ENCODE data around the gene HTRA3. TPM values are rescaled to one million over a fixed set of nuclear protein-coding genes. Genes with fewer than 3 reads are reported as not detected.

The HTRA3 gene
- total RNA-seq, 1 donor from 2014 or later = 35.2 TPM

- peaks cover 2% of the 10 kb centered on the region for H3K9me3 Mint-ChIP-seq (ENCODE audit: unreplicated experiment)
- no peak for FAIRE-seq
- H3K9me3 ChIP-seq (ENCODE audit: insufficient read depth, low read depth, low read length) = no peaks in the 10 kb centered on the region
- no peaks in the 10 kb centered on the region for H4K20me1 ChIP-seq (ENCODE audit: insufficient read depth, low read length)
- no peaks in the 10 kb centered on the region for H3K36me3 ChIP-seq (ENCODE audit: insufficient read depth, low read length)
- H3K27me3 Mint-ChIP-seq (ENCODE audit: low read depth, unreplicated experiment) = peaks cover 10% of the 10 kb centered on the region
- H3K4me3 ChIP-seq (ENCODE audit: insufficient read depth, low read depth, low read length) = no peak overlapping the region
- TF ChIP-seq CTCF (IDR thresholded peaks at IDR 0.05; ENCODE audit: insufficient read depth, low read depth, low read length) = no peak
- no peak for TF ChIP-seq EZH2 (IDR thresholded peaks at IDR 0.05; ENCODE audit: insufficient read depth, low read length)
- DNase-seq (ENCODE audit: low read depth) = no peak
- H3K4me3 Mint-ChIP-seq (ENCODE audit: unreplicated experiment) = no peak overlapping the region
- H3K9ac ChIP-seq (ENCODE audit: low read length) = no peak overlapping the region
- H3K27ac Mint-ChIP-seq (ENCODE audit: unreplicated experiment) = no peak overlapping the region
- H3K36me3 Mint-ChIP-seq (ENCODE audit: low read depth, unreplicated experiment) = peaks cover 12% of the 10 kb centered on the region
- no peaks in the 10 kb centered on the region for H3K27me3 ChIP-seq (ENCODE audit: insufficient read depth, low read length)
- no peak overlapping the region for H3K27ac ChIP-seq (ENCODE audit: low read depth, low read length)
- H3K4me1 ChIP-seq (ENCODE audit: insufficient read depth, low read length) = peaks cover 21% of the 10 kb centered on the region
- no peak overlapping the region for H2AFZ ChIP-seq (ENCODE audit: low read depth, low read length)
- peaks cover 24% of the 10 kb centered on the region for H3K4me1 Mint-ChIP-seq (ENCODE audit: low read depth, unreplicated experiment)
- no peaks in the 10 kb centered on the region for H3K79me2 ChIP-seq (ENCODE audit: insufficient read depth, low read length)
- H3K4me2 ChIP-seq (ENCODE audit: low read length) = no peak overlapping the region
Observed at GRCh38 chr4:8282134-8282641, 12.6 kb downstream of the HTRA3 start.

- Mint-ChIP-seq H3K4me3 (ENCODE audit: unreplicated experiment) (no peak overlapping the region), H3K9me3 (ENCODE audit: unreplicated experiment) (peaks cover 2% of the 10 kb centered on the region), H3K4me1 (ENCODE audit: low read depth, unreplicated experiment) (peaks cover 21% of the 10 kb centered on the region), H3K27me3 (ENCODE audit: low read depth, unreplicated experiment) (peaks cover 12% of the 10 kb centered on the region), H3K36me3 (ENCODE audit: low read depth, unreplicated experiment) (peaks cover 15% of the 10 kb centered on the region), H3K27ac (ENCODE audit: unreplicated experiment) (no peak overlapping the region)
- TF ChIP-seq EZH2 (IDR thresholded peaks at IDR 0.05; ENCODE audit: insufficient read depth, low read length) = no peak
- TF ChIP-seq CTCF (IDR thresholded peaks at IDR 0.05; ENCODE audit: insufficient read depth, low read depth, low read length) = no peak
- H3K79me2 ChIP-seq (ENCODE audit: insufficient read depth, low read length) = no peaks in the 10 kb centered on the region
- no peak overlapping the region for H3K4me3 ChIP-seq (ENCODE audit: insufficient read depth, low read depth, low read length)
- no peak overlapping the region for H3K9ac ChIP-seq (ENCODE audit: low read length)
- H3K36me3 ChIP-seq (ENCODE audit: insufficient read depth, low read length) = no peaks in the 10 kb centered on the region
- DNase-seq (ENCODE audit: low read depth) (no peak), FAIRE-seq (no peak)
- no peak overlapping the region for H3K27ac ChIP-seq (ENCODE audit: low read depth, low read length)
- H4K20me1 ChIP-seq (ENCODE audit: insufficient read depth, low read length) = no peaks in the 10 kb centered on the region
- H3K27me3 ChIP-seq (ENCODE audit: insufficient read depth, low read length) = no peaks in the 10 kb centered on the region
- no peak overlapping the region for H2AFZ ChIP-seq (ENCODE audit: low read depth, low read length)
- H3K4me2 ChIP-seq (ENCODE audit: low read length) = no peak overlapping the region
- H3K9me3 ChIP-seq (ENCODE audit: insufficient read depth, low read depth, low read length) = no peaks in the 10 kb centered on the region
- peaks cover 17% of the 10 kb centered on the region for H3K4me1 ChIP-seq (ENCODE audit: insufficient read depth, low read length)
Observed at GRCh38 chr4:8282742-8283141, 13.2 kb downstream of the HTRA3 start.

GRCh38 chr4:8283161-8283560 lies 13.6 kb downstream of the HTRA3 start:
- H3K27ac ChIP-seq (ENCODE audit: low read depth, low read length) = no peak overlapping the region
- Mint-ChIP-seq H3K36me3 (ENCODE audit: low read depth, unreplicated experiment) (peaks cover 18% of the 10 kb centered on the region), H3K27ac (ENCODE audit: unreplicated experiment) (no peak overlapping the region), H3K4me1 (ENCODE audit: low read depth, unreplicated experiment) (peaks cover 17% of the 10 kb centered on the region), H3K27me3 (ENCODE audit: low read depth, unreplicated experiment) (peaks cover 12% of the 10 kb centered on the region), H3K9me3 (ENCODE audit: unreplicated experiment) (peaks cover 2% of the 10 kb centered on the region), H3K4me3 (ENCODE audit: unreplicated experiment) (no peak overlapping the region)
- FAIRE-seq = no peak
- H3K9me3 ChIP-seq (ENCODE audit: insufficient read depth, low read depth, low read length) = no peaks in the 10 kb centered on the region
- no peaks in the 10 kb centered on the region for H4K20me1 ChIP-seq (ENCODE audit: insufficient read depth, low read length)
- no peak overlapping the region for H2AFZ ChIP-seq (ENCODE audit: low read depth, low read length)
- no peak overlapping the region for H3K9ac ChIP-seq (ENCODE audit: low read length)
- TF ChIP-seq CTCF (IDR thresholded peaks at IDR 0.05; ENCODE audit: insufficient read depth, low read depth, low read length) (no peak), EZH2 (IDR thresholded peaks at IDR 0.05; ENCODE audit: insufficient read depth, low read length) (no peak)
- H3K4me2 ChIP-seq (ENCODE audit: low read length) = no peak overlapping the region
- no peaks in the 10 kb centered on the region for H3K27me3 ChIP-seq (ENCODE audit: insufficient read depth, low read length)
- H3K4me3 ChIP-seq (ENCODE audit: insufficient read depth, low read depth, low read length) = no peak overlapping the region
- no peaks in the 10 kb centered on the region for H3K79me2 ChIP-seq (ENCODE audit: insufficient read depth, low read length)
- DNase-seq (ENCODE audit: low read depth) = no peak
- H3K4me1 ChIP-seq (ENCODE audit: insufficient read depth, low read length) = peaks cover 13% of the 10 kb centered on the region
- no peaks in the 10 kb centered on the region for H3K36me3 ChIP-seq (ENCODE audit: insufficient read depth, low read length)

All from astrocyte (in vitro differentiated cells and primary cell).